ENCODE measurements around the gene ACRBP.

GRCh38 chr12:6635856-6636531 is 11.2 kb downstream of the ACRBP start, which contains the start of gene LPAR5:
- TF ChIP-seq POLR2AphosphoS5 (IDR thresholded peaks at IDR 0.05): no peak
- no peak for TF ChIP-seq CTCF (IDR thresholded peaks at IDR 0.05; ENCODE audit: poor library complexity, severe bottlenecking)
- no peak for TF ChIP-seq TAF1 (IDR thresholded peaks at IDR 0.05; ENCODE audit: low read depth)
- TF ChIP-seq REST (IDR thresholded peaks at IDR 0.05; ENCODE audit: borderline replicate concordance): no peak
- no peak for TF ChIP-seq EP300 (conservative IDR thresholded peaks at IDR 0.05; ENCODE audit: poor library complexity, severe bottlenecking)
- TF ChIP-seq EZH2 (IDR thresholded peaks at IDR 0.05; ENCODE audit: borderline replicate concordance, insufficient read depth, low read length, poor library complexity, severe bottlenecking): no peak
- no peak for TF ChIP-seq MXI1 (conservative IDR thresholded peaks at IDR 0.05; ENCODE audit: poor library complexity, severe bottlenecking)
- no peak for TF ChIP-seq RAD21 (conservative IDR thresholded peaks at IDR 0.05)
- TF ChIP-seq SMC3 (conservative IDR thresholded peaks at IDR 0.05; ENCODE audit: poor library complexity): no peak

Measured in neural cell (in vitro differentiated cells).